Heart left ventricle (tissue), 16 donors: ENCODE results near the gene FAM167B. TPM values are rescaled to one million over a fixed set of nuclear protein-coding genes. Genes with fewer than 3 reads are reported as not detected.

ENCODE experiments used
- ATAC-seq, 4 donors: fragments of 200-7000 bp; cut with Tn5 transposase; one replicate each; pipeline ENCODE4 v1.9.1; 2020 to 2022; ENCODE audit warnings: moderate library complexity in 4 of 4, mild to moderate bottlenecking in 3 of 4, moderate number of reproducible peaks in 1 of 4
- DNase-seq, 5 donors: peaks; one replicate each; pipeline ENCODE4 v3.0.0-alpha.2; 2020
- H3K27ac ChIP-seq, 12 donors: fragments of 200-600 bp; sonication (generic) in 4 of 12; one replicate each; pipeline versions ENCODE4 v1.5.0 to v1.8.0; 2016 to 2022; ENCODE audit warnings: mild to moderate bottlenecking in 2 of 12
- H3K27me3 ChIP-seq, 9 donors: fragments of 200-600 bp; sonication (generic) in 2 of 9; one replicate each; pipeline versions ENCODE4 v1.5.1 to v1.8.0; 2016 to 2022; ENCODE audit warnings: mild to moderate bottlenecking in 3 of 9
- H3K36me3 ChIP-seq, 9 donors: fragments of 200-600 bp; sonication (generic) in 2 of 9; one replicate each; pipeline versions ENCODE4 v1.5.0 to v1.8.0; 2018 to 2022; ENCODE audit warnings: mild to moderate bottlenecking in 2 of 9
- H3K4me1 ChIP-seq, 12 donors: fragments of 200-600 bp; sonication (generic) in 4 of 12; one replicate each; pipeline versions ENCODE4 v1.5.0 to v1.8.0; 2016 to 2022; ENCODE audit warnings: mild to moderate bottlenecking in 3 of 12
- H3K4me3 ChIP-seq, 12 donors: fragments of 200-600 bp; sonication (generic) in 4 of 12; one replicate each; pipeline versions ENCODE4 v1.5.0 to v1.8.0; 2017 to 2022; ENCODE audit warnings: mild to moderate bottlenecking in 9 of 12, moderate library complexity in 4 of 12
- H3K9me3 ChIP-seq, 12 donors: fragments of 200-600 bp; sonication (generic) in 4 of 12; one replicate each; pipeline versions ENCODE4 v1.5.0 to v1.8.0; 2016 to 2022; ENCODE audit warnings: mild to moderate bottlenecking in 1 of 12
- CTCF ChIP-seq, 12 donors: fragments of 200-600 bp; sonication (generic) in 4 of 12; IDR thresholded peaks; one replicate each; pipeline versions ENCODE4 v1.5.0 to v1.8.0; 2018 to 2022; ENCODE audit warnings: antibody characterized with exemption in 12 of 12, mild to moderate bottlenecking in 5 of 12
- POLR2A ChIP-seq, 2 donors: fragments of 450-650 bp; IDR thresholded peaks; one replicate each; pipeline ENCODE4 v1.6.1; 2017; ENCODE audit warnings: antibody characterized with exemption in 2 of 2, mild to moderate bottlenecking in 2 of 2, moderate library complexity in 2 of 2
- WGBS, 4 donors: extraction: QIAGEN DNeasy Blood & Tissue Kit in 2 of 4; methylation state at CpG; one replicate each; pipeline versions ENCODE4 v1.1.5 to v1.1.7; 2013 to 2018; 5-methylcytosine and 5-hydroxymethylcytosine counted together
- intact Hi-C, 10 donors: fragments of 100-400 bp; cut with DNase I; formaldehyde crosslinking; loops; one replicate each; pipeline versions ENCODE4 v1.11.1 to v1.14.2; 2022
- polyA plus RNA-seq, 2 donors: library from polyadenylated mRNA; stranded (reverse); fragments of 200-250 nt; gene quantifications; one replicate each; pipeline ENCODE4 v1.2.3, GENCODE V29; 2013
- total RNA-seq, 9 donors: library from RNA; depleted of rRNA in 2 of 9; stranded (reverse); fragments of >200 nt in 2 of 9; fragmentation: NEBNext Ultra II Directional in 3 of 9; extraction: Animal tissue kit (Norgen Biotek cat#: 25700) in 3 of 9; gene quantifications; one replicate each; pipeline versions ENCODE4 v1.1.0 to v1.2.4, GENCODE V29; 2016 to 2023
- donor health status: ischemic (EF 13 %, LVEDD 7.1; RV severe dilation, severe dysfunction).
- donor health status: healthy with polysubstance abuse.
- donor health status: DM: no; HTN: yes; CAD: no.
- donor health status: DM: no; HTN: no; CAD: no.
- donor health status: ischemic (EF 25% LVEDD 6.9; RV normal size, moderate dysfunction).
- donor health status: ischemic (EF 25% LVEDD 5.7; RV mildly dilated, moderate dysfunction).
- donor health status: healthy.
- donor health status: DM: yes; HTN: yes; CAD: no.
- donor health status: ischemic (EF 35%, LVEDD 5.7; RV mildly dilated, moderate dysfunction).
- donor health status: nonischemic (EF 11% LVEDD 7.7; RV severe dilation, severe dysfunction).
- donor health status: DM: yes; HTN: yes; CAD: no.
- donor health status: PGD.
- donor health status: ischemic (EF 29% LVEDD 5.4; RV normal size, mild dysfunction).
- donor health status: nonischemic (EF 23%, LVEDD 6.1; RV moderate dilation, normal function).

FAM167B gene
- total and polyA plus RNA-seq, 11 donors = 2.0 to 14.1 (median 5.6) TPM

GRCh38 chr1:32241001-32241763 lies 5.8 kb upstream of the FAM167B start:
- Histone ChIP-seq H3K27me3 (no peaks in the 10 kb centered on the region), H3K36me3 (peaks cover 0 to 8% (median 0%) of the 10 kb centered on the region in 9 donors), H3K4me1 (peaks cover 2 to 39% (median 24%) of the 10 kb centered on the region in 12 donors), H3K27ac (peak overlapping the region; percentile 63 to 92 (median 86)), H3K9me3 (no peaks in the 10 kb centered on the region), H3K4me3 (peak overlapping the region; percentile 34 to 85 (median 69))
- peak; percentile 52 to 76 (median 72) for ATAC-seq
- intact Hi-C loops = loop anchor here in 6 of 10 donors (5.0 to 10.0 kb wide), 3 partner anchors 51 to 76 kb away; partner anchors contain the start of gene HDAC1 (in 2 of the 6)
- peak; percentile 58 to 78 (median 71) for DNase-seq
- WGBS, 4 donors = 0 to 1% (median 1%) methylated on average over 17 to 55 of the region's 55 CpGs
- TF ChIP-seq POLR2A (IDR thresholded peaks at IDR 0.05) = peak in 1 of 2 donors; percentile 19
- TF ChIP-seq CTCF (IDR thresholded peaks at IDR 0.05) = no peak

GRCh38 chr1:32242341-32242851 lies 4.6 kb upstream of the FAM167B start:
- H3K4me3 ChIP-seq = peak overlapping the region in 8 of 12 donors; percentile 5 to 85 (median 34)
- ATAC-seq = peak; percentile 10 to 29 (median 20)

GRCh38 chr1:32247452-32247851 lies 430 bp downstream of the FAM167B start:
- H3K4me3 ChIP-seq = peak overlapping the region in 8 of 12 donors; percentile 5 to 39 (median 20)
- no peaks in the 10 kb centered on the region for H3K36me3 ChIP-seq
- H3K27ac ChIP-seq = peak overlapping the region; percentile 49 to 95 (median 82)
- 49 to 61% (median 50%) methylated on average over 9 to 12 of the region's 12 CpGs for WGBS, 4 donors
- H3K9me3 ChIP-seq = no peaks in the 10 kb centered on the region
- DNase-seq (peak in 2 of 5 donors; percentile 44 to 69), ATAC-seq (no peak)
- no peak for TF ChIP-seq CTCF (IDR thresholded peaks at IDR 0.05)
- TF ChIP-seq POLR2A (IDR thresholded peaks at IDR 0.05) = no peak
- H3K4me1 ChIP-seq = peaks cover 2 to 75% (median 63%) of the 10 kb centered on the region in 12 donors
- intact Hi-C loops = loop anchor here in 2 of 10 donors (5.0 to 10.0 kb wide), 2 partner anchors 45 to 67 kb away; partner anchors contain the start of gene HDAC1 (in 1 of the 2)
- no peaks in the 10 kb centered on the region for H3K27me3 ChIP-seq

More at GRCh38 chr1:32242341-32242851, 4.6 kb upstream of the FAM167B start:
- peaks cover 0 to 4% (median 0%) of the 10 kb centered on the region in 9 donors for H3K36me3 ChIP-seq
- H3K9me3 ChIP-seq = no peaks in the 10 kb centered on the region
- no peak for TF ChIP-seq CTCF (IDR thresholded peaks at IDR 0.05)
- TF ChIP-seq POLR2A (IDR thresholded peaks at IDR 0.05) = no peak
- WGBS, 4 donors = 30 to 37% (median 34%) methylated on average over 5 to 7 of the region's 7 CpGs
- intact Hi-C loops = loop anchor here in 6 of 10 donors (5.0 to 10.0 kb wide), 3 partner anchors 50 to 75 kb away; partner anchors contain the start of gene HDAC1 (in 2 of the 6)
- H3K27me3 ChIP-seq = no peaks in the 10 kb centered on the region
- peak overlapping the region in 11 of 12 donors; percentile 4 to 92 (median 87) for H3K27ac ChIP-seq
- H3K4me1 ChIP-seq = peaks cover 2 to 50% (median 33%) of the 10 kb centered on the region in 12 donors
- DNase-seq = peak; percentile 52 to 71 (median 60)
